ENCODE measurements around the gene CCDC68.
"Not testable (repeated sequence)": the region's sequence is repeated elsewhere in the genome, so short reads cannot be mapped to it uniquely, and the experiment has no call there.

Gene CCDC68, protein sequence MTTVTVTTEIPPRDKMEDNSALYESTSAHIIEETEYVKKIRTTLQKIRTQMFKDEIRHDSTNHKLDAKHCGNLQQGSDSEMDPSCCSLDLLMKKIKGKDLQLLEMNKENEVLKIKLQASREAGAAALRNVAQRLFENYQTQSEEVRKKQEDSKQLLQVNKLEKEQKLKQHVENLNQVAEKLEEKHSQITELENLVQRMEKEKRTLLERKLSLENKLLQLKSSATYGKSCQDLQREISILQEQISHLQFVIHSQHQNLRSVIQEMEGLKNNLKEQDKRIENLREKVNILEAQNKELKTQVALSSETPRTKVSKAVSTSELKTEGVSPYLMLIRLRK

DNA sequence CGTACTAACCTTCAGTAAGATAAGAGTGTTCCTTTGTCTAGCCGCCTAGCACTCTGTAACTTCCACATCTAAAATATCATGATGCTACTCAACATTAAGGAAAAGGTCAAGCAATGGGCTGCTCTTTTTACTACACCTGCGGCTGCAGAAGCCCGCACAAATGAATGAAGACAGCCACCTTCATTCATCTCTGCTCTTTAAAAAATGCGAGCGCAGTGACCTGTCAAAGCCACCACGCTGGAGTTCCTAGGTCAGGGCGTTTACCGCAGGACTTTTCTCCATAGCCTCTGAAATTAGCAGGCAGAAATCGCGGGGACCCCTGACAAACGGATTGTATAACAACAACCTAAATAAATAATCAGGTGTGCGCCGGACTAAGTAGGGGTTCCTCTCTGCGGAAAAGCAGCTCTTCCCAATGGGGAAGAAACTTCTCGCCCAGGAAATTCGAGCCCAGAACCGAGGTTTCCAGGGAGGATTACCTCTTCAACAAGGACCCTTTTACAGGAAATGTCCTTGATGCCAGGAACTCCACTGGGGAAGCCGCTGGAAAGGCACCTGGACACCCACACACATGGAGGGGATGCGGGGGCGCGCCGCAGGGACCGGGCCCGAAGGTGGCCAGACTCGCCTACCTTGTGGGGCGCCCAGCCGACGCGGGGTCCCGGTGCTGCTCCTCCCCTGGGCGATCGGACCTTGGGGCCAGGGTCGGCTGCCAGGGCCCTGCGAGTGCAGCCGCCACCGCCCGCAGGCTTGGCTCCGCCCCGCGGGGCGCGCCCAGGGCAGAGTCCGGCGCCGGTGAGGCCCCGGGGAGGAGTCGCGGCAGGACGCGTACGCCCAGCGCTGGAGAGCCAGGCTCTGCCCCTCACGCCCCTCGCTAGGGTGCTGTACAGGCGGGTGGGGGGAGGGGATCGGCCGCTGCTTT, at the start of gene CCDC68:
Gene CCDC68, minus strand, starts transcription at position 758 of the 922 bp plus-strand sequence. CDS start 16,670 bp downstream, outside the sequence.
- DNase-seq, result no peak

- no peak for DNase-seq
Observed at GRCh38 chr18:55007602-55008001, 48.3 kb upstream of the CCDC68 start.

- no peak for DNase-seq
Observed at GRCh38 chr18:55003695-55004094, 44.4 kb upstream of the CCDC68 start.

DNA sequence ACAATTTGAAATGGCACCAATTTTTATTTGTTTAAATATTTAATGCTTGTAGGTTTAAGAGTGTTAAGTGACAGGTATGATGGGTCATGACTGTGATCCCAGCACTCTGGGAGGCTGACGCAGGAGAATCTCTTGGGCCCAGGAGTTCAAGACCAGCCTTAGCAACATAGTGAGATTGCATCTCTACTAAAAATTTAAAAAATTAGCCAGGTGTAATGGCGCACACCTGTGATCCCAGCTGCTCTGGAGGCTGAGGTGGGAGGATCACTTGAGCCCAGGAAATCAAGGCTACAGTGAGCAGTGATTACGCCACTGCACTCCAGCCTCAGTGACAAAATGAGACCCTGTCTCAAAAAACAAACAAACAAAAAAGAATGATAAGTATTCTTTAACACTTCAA, 43.0 kb upstream of the CCDC68 start:
- DNase-seq, result no peak

DNA sequence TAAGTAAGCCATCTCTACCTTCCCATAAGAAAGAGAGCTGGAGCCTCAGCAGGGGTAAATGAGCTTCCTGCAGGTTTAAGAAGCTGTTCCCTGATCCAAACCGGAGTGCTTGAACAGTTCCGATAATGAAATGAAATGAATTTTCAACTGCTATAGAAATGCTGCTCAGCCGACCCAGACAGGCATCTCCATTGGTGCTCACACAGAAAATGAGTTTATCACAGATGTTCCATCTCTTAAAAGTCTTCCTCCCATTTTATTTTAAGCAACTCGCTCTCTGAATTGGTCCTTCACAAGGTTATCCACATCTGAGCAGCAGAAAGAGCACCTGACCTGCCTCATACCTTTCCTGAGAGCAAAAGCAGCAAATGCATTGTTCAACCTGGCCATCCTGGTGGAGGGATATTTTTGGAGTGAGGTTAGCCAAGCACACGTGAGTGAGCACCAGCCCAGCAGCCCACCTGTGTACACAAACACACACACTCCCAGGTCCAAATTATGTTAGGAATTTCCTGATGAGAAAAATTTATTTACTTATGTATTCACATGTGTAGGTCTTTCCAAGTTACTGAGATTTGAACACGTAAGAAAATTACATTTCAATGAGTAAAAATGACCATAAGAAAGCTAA, 42.2 kb upstream of the CCDC68 start:
- no peak for DNase-seq

GRCh38 chr18:55000529-55000928, 41.3 kb upstream of the CCDC68 start:
- no peak for DNase-seq

- no peak for DNase-seq
Observed at GRCh38 chr18:54999016-54999415, 39.8 kb upstream of the CCDC68 start.

GRCh38 chr18:54995421-54996143, 36.3 kb upstream of the CCDC68 start:
- no peak for DNase-seq

DNA sequence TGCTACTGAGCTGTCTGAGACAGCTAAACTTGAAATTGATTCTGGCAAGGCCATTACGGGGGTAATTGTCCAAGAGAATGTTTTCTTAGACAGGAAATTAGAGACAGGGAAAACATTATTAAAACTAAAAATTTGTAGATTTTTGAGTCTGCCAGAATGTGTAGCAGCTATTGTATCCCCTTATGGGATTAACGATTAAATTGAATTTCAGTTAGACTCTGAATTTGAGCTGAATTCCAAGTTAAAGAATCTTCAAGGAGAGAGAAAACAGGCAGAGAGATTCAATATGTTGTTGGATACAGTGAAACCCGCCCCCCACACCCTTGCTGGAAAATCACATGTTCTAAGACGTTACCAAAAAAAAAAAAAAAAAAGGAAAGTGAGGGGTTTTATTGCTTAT, 32.7 kb upstream of the CCDC68 start:
- DNase-seq, result no peak

DNA sequence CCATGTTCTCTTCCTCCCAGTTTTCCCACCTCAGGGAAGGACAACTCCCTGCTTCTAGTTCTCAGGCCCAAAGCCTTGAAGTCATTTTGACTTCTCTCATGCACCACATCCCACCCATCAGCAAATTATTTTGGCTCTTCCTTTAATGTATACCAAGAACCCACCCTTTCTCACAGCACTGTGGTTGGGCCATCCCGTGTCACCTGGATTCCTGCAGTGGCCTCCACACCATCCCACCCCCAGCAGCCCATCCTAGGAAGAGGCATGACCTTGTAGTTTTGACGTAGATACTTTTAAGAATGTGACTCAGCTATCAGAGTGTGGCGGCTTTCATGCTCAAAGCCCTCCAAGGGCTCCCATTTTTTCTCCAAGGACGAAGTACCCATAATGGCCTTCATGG, 25.6 kb upstream of the CCDC68 start:
- no peak for DNase-seq

DNA sequence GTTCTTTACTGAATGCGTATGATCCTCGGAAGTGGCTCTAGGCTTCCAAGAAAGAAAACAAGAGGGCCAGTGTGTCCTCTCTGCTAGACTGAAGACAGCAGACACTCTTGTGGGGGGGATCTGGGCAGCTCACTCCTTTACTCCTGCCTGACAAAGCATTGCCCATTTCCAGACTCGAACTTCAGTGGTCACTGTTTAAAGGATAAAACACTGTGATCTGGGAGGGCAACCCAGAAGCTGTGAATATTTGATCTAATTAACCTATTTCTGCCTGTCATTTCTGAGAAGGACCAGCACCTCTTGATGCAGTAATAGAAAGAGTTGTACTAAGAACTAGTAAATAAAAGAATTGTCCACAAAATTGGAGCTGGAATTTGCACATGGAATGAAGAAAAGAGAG, 24.5 kb upstream of the CCDC68 start:
- DNase-seq, result no peak

DNA sequence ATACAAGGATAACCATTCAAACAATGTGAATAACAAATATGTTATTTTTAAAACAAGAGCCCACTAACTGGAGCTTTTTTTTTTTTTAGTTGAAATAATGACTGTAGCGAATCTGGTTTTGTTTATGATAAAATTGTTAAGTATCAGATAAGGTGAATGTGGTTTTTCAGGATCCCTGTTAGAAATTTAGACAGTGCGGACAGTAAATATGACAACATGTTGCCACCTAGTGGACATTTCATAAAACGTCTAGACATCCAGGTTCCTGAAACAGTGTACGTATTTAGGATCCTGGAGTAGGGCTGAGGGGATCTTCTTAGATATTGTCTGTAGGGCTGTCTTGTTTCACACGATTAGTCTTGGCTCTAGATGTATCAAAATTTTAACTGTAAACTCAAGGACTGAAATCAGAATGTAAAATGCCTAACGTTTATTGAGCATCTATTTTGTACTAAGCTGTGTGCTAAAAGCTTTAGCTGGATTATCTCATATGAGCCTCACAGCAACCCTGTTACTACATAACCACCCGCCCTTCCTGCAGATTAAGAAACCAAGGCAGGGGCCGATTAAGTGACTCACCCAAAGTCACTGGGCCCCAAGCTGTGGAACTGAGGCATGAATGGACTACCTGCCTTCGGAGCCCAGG, 23.9 kb upstream of the CCDC68 start:
- no peak for DNase-seq

DNA sequence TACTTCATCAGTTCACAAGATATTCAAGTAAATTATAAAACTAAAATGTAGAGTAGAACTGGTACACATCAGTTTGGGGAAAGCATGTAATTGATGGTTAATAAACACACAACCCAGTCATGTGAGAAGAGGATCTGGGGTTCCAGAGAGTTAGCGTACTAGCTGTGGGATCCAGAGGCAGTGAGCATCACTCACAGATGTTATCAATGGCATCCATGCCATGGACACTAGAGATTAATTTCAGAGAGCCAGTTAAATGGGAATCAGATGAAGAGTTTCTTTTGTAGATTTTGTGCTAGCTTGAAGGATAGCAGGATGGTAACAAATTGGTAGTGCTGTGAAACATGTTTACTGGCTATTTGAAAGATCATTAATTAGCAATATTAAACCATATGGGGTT, 21.8 kb upstream of the CCDC68 start:
- DNase-seq, result no peak

DNA sequence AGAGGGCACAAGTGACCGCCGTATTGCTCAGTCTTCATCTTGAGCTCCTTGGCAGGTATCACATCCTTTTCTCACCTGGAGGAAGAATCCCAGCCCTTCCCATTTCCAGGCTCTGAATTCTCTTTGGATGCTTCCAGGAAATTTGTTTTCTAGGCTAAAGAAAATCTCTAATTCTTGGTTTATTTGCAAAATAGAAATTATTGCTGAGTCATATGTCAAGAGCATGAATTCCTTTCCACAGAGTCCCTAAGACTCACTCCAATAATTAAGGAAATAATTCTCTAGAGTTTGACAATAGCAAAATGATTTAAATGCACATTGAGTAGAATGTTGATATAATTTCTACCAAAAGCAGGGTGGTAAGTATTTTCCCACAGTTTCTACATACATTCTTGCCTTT, 16.3 kb upstream of the CCDC68 start:
- DNase-seq, result no peak

GRCh38 chr18:54973046-54973445, 13.8 kb upstream of the CCDC68 start:
- no peak for DNase-seq

DNA sequence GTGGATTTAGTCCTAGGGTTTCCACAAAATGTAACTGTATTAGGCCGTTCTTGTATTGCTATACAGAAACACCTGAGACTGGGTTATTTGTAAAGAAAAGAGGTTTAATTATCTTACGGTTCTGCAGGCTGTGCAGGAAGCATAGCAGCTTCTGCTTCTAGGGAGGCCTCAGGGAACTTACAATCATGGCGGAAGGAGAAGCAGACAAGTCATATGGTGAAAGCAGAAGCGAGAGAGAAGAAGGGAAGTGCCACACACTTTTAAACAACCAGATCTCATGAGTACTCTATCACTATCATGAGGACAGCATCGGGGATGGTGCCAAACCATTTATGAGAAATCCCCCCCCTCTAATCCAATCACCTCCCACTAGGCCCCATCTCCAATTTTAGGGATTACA, 9.5 kb upstream of the CCDC68 start:
- no peak for DNase-seq

DNA sequence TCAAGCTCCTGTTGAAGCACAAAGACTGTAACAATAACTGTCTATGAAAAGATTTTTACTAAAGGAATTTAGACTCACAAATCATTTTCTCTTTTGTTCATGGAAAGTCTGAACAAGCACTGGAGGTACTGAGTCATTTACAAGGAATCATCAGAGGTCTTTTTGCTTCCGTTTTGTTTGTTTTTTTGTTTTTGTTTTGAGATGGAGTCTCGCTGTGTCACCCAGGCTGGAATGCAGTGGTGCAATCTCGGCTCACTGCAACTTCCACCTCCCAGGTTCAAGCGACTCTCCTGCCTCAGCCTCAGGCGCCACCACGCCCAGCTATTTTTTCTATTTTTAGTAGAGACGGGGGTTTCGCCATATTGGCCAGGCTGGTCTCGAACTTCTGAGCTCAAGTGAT, 9.0 kb upstream of the CCDC68 start:
- not testable (repeated sequence) for DNase-seq

- no peak for DNase-seq
Observed at GRCh38 chr18:54967786-54968185, 8.5 kb upstream of the CCDC68 start.

GRCh38 chr18:54964741-54965140, 5.5 kb upstream of the CCDC68 start:
- no peak for DNase-seq

GRCh38 chr18:54962919-54963645, 3.8 kb upstream of the CCDC68 start:
- DNase-seq, result no peak

- DNase-seq, result no peak
Observed at GRCh38 chr18:54961868-54962267, 2.6 kb upstream of the CCDC68 start.

- DNase-seq, result no peak
Observed at GRCh38 chr18:54961016-54961423, 1.8 kb upstream of the CCDC68 start.

All from stimulated activated CD4-positive, alpha-beta T cell treated with anti-CD3 and anti-CD28 coated beads, Interleukin-4, amount 100 ng/mL, for 24 hours (primary cell).